Fibroblast of lung (primary cell): Measurements from ENCODE around the gene SORBS1. TPM values are rescaled to one million over a fixed set of nuclear protein-coding genes. Genes with fewer than 3 reads are reported as not detected.

Experiments
- DNase-seq, 2 donors: peaks; one replicate each; pipeline versions ENCODE4 v3.0.0 to v3.0.0-alpha.2; 2010; ENCODE audit warnings: low read depth in 2 of 2
- H2AFZ ChIP-seq: 2 replicates; pipeline ENCODE4 v1.5.1; 2012; ENCODE audit warnings: low read length, control low read depth, inconsistent platforms
- H3K27ac ChIP-seq: 2 replicates; pipeline ENCODE4 v1.5.1; 2011; ENCODE audit warnings: low read length, control low read depth; ENCODE audit not compliant: insufficient read depth
- H3K27me3 ChIP-seq: 2 replicates; pipeline ENCODE4 v1.5.1; 2011; ENCODE audit warnings: mild to moderate bottlenecking, low read length; ENCODE audit not compliant: control insufficient read depth, insufficient read depth
- H3K36me3 ChIP-seq: 2 replicates; pipeline ENCODE4 v1.5.1; 2011; ENCODE audit warnings: low read length; ENCODE audit not compliant: control insufficient read depth, insufficient read depth
- H3K4me1 ChIP-seq: 2 replicates; pipeline ENCODE4 v1.5.1; 2011; ENCODE audit warnings: low read length; ENCODE audit not compliant: control insufficient read depth, insufficient read depth; ENCODE audit errors: extremely low read depth
- H3K4me2 ChIP-seq: 2 replicates; pipeline ENCODE4 v1.5.1; 2011; ENCODE audit warnings: low read length, control low read depth; ENCODE audit not compliant: insufficient read depth; ENCODE audit errors: extremely low read depth
- H3K4me3 ChIP-seq, 4 experiments: fragments of 200-600 bp in 1 of 4; sonication (generic) in 1 of 4; replicated peaks in 1 of 4; 2 replicates each; pipeline ENCODE4 v1.5.1; 2011 to 2016; ENCODE audit warnings: low read length in 4 of 4, low read depth in 3 of 4, mild to moderate bottlenecking in 3 of 4, control low read depth in 2 of 4, inconsistent platforms in 1 of 4, mixed read lengths in 1 of 4; ENCODE audit not compliant: insufficient read depth in 1 of 4; ENCODE audit errors: control extremely low read depth in 1 of 4
- H3K79me2 ChIP-seq: 2 replicates; pipeline ENCODE4 v1.5.1; 2012; ENCODE audit warnings: mild to moderate bottlenecking, low read length, inconsistent platforms; ENCODE audit not compliant: control insufficient read depth, insufficient read depth
- H3K9ac ChIP-seq: 2 replicates; pipeline ENCODE4 v1.5.1; 2011; ENCODE audit warnings: mild to moderate bottlenecking, low read length, control low read depth; ENCODE audit not compliant: insufficient read depth
- H3K9me3 ChIP-seq: 2 replicates; pipeline ENCODE4 v1.5.1; 2012; ENCODE audit warnings: low read depth, low read length; ENCODE audit not compliant: control insufficient read depth, insufficient read depth
- H4K20me1 ChIP-seq: 2 replicates; pipeline ENCODE4 v1.5.1; 2011; ENCODE audit warnings: low read length; ENCODE audit not compliant: control insufficient read depth, insufficient read depth; ENCODE audit errors: extremely low read depth
- CTCF ChIP-seq, 2 donors: IDR thresholded peaks in 1 of 2; conservative IDR thresholded peaks in 1 of 2; 1 replicate in 1 of 2; 2 replicates in 1 of 2; pipeline ENCODE4 v1.5.1; 2011 to 2012; ENCODE audit warnings: low read length in 2 of 2, control low read depth in 1 of 2, inconsistent platforms in 1 of 2, low read depth in 1 of 2, mild to moderate bottlenecking in 1 of 2
- EZH2 ChIP-seq: IDR thresholded peaks from 2 replicates; pipeline ENCODE4 v1.5.1; 2012; ENCODE audit warnings: low read length, control low read depth, mild to moderate bottlenecking; ENCODE audit errors: missing control alignments
- polyA plus RNA-seq, 2 donors: library from polyadenylated mRNA; depleted of rRNA in 1 of 2; stranded (reverse) in 1 of 2; unstranded in 1 of 2; fragments of >200 nt; gene quantifications; 2 replicates each; pipeline ENCODE4 v1.2.1, GENCODE V29; 2011 to 2012; ENCODE audit warnings: missing spikeins in 1 of 2
- total RNA-seq: library from RNA; depleted of rRNA; stranded (reverse); fragments of >200 nt; gene quantifications from 2 replicates; pipeline ENCODE4 v1.2.1, GENCODE V29; 2014

SORBS1 gene
- total and polyA plus RNA-seq, 2 donors (not counting 1 experiment from before 2014, with no cell fraction given) = 0.33 to 0.50 TPM

DNA sequence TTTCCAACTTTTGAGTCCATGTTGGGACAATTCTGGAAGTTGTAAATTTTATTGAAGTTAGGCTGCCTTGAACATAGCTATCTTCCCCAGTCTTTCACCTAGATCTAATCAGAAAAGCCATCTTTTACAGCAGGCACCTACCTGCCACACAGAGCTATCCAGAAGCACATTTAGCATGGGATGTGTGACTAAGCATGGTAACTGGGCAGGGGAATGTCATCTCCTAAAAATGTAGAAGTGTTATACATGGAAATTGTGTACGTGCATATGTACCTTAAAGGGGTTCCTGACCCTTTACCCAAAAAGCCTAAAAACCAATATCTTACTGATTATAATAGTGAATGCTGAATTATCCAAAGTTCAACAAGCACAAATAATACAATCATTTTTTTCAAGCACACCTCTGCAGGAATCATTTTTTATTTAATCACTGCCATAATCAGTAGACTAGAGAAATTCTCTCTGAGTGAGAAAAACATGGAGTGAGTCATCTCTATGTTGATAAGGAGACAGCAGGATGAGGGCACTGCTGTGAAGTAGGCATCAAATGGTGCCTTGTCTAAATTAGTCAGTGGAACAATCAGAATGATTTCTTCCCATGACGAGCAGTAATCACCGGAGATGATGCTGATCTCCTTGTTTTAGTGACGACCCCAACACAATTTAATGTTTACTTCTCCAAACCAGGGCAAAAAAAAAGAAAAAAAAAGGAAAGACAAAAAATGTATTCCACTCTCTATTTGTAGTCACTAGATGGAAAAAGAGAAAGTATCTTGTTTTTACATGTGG, 75.9 kb downstream of the SORBS1 start:
- peak in 1 of 2 donors; percentile 68 for DNase-seq
- Histone ChIP-seq H3K79me2 (no peaks in the 10 kb centered on the region), H3K4me3 (no peak overlapping the region), H3K36me3 (no peaks in the 10 kb centered on the region), H3K27ac (no peak overlapping the region), H3K27me3 (no peaks in the 10 kb centered on the region), H2AFZ (no peak overlapping the region), H3K4me1 (no peaks in the 10 kb centered on the region), H3K9me3 (no peaks in the 10 kb centered on the region), H3K4me2 (no peak overlapping the region), H3K9ac (no peak overlapping the region), H4K20me1 (no peaks in the 10 kb centered on the region)
- TF ChIP-seq CTCF (conservative IDR thresholded peaks at IDR 0.05 in 1 of 2, IDR thresholded peaks at IDR 0.05 in 1 of 2; ENCODE audit: low read depth in 1 of 2, low read length in 2 of 2) (no peak), EZH2 (no peak)

DNA sequence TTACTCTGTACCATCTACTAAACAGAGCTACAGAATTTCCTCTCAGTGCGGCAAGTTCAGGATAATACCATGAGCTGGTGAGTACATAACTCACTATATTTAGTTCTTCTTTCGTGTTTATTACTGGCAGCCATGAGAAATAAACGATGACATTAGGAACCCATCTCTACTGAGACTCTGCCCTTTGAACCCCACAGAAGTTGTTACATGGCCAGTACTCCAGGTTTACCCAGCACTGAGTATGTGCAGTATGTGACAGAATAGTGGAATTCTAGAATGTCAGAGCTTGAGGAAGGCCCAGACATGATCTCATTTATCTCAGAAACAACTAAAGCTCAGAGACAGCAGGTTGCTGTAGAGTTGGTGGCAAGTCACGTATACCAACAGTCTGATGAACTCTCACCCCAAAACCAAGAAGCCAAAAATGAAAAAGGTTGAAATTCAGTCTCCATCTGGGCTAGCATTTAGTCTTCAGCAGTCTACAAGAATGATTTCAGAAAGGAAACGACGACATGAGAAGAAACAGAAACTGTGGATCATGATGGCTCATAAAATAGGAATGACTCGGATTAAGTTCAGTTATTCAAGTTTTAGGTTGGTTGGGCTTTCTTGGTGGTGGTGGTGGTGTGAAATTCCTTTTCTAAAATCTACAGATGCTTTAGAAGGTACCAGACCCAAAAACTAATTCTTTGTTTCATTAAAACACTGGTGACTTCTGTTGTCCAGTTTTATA, 78.5 kb downstream of the SORBS1 start:
- H3K9ac ChIP-seq = no peak overlapping the region
- no peaks in the 10 kb centered on the region for H3K9me3 ChIP-seq
- H3K36me3 ChIP-seq = no peaks in the 10 kb centered on the region
- H3K27me3 ChIP-seq = no peaks in the 10 kb centered on the region
- no peaks in the 10 kb centered on the region for H3K79me2 ChIP-seq
- no peak overlapping the region for H3K27ac ChIP-seq
- no peak for TF ChIP-seq CTCF (conservative IDR thresholded peaks at IDR 0.05 in 1 of 2, IDR thresholded peaks at IDR 0.05 in 1 of 2; ENCODE audit: low read depth in 1 of 2, low read length in 2 of 2)
- no peak for TF ChIP-seq EZH2
- H3K4me3 ChIP-seq = no peak overlapping the region
- no peaks in the 10 kb centered on the region for H4K20me1 ChIP-seq
- peak in 1 of 2 donors; percentile 51 for DNase-seq
- no peak overlapping the region for H2AFZ ChIP-seq
- H3K4me1 ChIP-seq = no peaks in the 10 kb centered on the region
- no peak overlapping the region for H3K4me2 ChIP-seq

GRCh38 chr10:95480901-95481491, 80.2 kb downstream of the SORBS1 start:
- Histone ChIP-seq H3K9ac (no peak overlapping the region), H3K4me2 (no peak overlapping the region), H3K9me3 (no peaks in the 10 kb centered on the region), H4K20me1 (no peaks in the 10 kb centered on the region), H3K4me1 (no peaks in the 10 kb centered on the region), H3K79me2 (no peaks in the 10 kb centered on the region), H2AFZ (no peak overlapping the region), H3K36me3 (no peaks in the 10 kb centered on the region), H3K27ac (no peak overlapping the region), H3K4me3 (no peak overlapping the region), H3K27me3 (no peaks in the 10 kb centered on the region)
- no peak for TF ChIP-seq EZH2
- TF ChIP-seq CTCF (conservative IDR thresholded peaks at IDR 0.05 in 1 of 2, IDR thresholded peaks at IDR 0.05 in 1 of 2; ENCODE audit: low read depth in 1 of 2, low read length in 2 of 2) = no peak
- DNase-seq = peak in 1 of 2 donors; percentile 89
